ENCODE measurements around the gene CSTB.
"Not testable (repeated sequence)": the region's sequence is repeated elsewhere in the genome, so short reads cannot be mapped to it uniquely, and the experiment has no call there.

Gene CSTB, protein sequence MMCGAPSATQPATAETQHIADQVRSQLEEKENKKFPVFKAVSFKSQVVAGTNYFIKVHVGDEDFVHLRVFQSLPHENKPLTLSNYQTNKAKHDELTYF

DNA sequence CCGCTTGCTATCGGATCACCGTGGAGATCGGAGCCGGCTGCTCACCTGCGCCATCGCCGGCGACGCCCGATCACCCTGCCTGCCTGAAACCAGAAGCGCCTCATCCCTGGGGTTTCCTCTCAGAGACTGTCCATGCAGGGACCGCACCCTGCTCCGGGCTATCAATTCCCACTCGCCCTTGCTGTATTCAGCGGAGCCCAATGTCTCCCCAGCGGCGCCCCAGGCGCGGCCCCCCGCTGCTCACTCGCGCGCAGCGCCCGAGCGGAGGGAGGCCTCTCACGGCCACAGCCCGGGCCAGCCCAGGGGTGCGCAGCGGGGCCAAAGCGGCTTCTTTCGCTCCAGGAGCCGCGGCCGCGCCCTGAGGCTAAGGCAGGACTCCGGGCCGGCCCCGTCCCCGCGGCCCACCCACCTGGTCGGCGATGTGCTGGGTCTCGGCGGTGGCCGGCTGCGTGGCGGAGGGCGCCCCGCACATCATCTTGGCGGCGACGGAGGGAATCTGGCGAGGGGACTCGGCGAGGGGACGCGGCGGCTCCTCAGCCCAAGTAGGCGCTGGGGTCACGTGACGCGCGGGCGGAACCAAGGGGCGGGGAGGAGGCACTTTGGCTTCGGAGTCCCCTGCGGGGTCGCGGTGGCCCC is at the start of gene CSTB:
TSS of gene CSTB (minus strand) at position 514 of the 636 bp plus-strand sequence. CDS start at position 475, 39 bp downstream.
- DNase-seq: peak; percentile 88

GRCh38 chr21:43825242-43825935 is 49.3 kb upstream of the CSTB start:
- no peak for DNase-seq

DNA sequence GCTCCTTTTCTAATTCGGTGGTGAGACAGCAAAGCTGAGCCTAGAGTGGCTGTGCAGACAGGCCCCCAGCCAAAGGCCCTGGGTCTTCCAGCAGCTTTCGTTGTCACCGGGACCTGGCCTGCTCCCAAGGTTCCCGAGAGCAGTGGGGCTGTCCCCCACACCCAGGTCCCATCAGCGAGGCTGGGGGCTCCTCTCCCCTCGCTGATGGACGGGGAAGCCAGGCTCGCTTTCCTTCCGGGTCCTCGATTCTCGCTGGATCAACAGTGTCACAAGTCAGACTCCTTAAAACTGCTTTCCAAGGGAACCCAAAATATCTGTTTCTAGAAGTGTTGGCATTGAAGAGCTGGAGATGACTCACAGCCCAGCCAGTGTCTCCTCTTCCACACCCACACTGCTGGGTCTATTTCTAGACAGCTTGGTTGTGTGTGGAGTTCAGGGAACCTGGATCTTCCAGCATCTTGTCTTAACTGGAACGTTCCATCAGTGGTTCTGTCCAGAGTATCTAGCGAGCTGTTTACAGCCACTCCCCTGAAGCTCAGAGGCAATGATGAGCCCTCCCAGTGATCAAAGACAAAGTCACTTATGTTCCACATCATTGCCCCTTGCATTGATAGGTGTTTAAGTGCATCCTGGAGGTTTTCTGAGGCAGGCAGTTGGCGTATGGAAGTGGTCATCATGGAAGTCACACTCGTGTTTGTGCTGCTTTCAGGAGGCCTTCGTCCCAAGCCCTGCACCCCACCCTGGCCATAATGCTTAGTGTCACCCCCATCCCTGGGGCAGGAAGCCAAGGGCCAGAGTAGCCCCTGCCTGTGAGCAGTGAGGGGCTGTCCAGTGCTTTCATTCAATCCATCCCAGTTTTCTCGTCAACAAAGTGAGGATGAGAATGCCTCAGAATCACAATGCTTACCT is 48.5 kb upstream of the CSTB start:
- DNase-seq: no peak

DNA sequence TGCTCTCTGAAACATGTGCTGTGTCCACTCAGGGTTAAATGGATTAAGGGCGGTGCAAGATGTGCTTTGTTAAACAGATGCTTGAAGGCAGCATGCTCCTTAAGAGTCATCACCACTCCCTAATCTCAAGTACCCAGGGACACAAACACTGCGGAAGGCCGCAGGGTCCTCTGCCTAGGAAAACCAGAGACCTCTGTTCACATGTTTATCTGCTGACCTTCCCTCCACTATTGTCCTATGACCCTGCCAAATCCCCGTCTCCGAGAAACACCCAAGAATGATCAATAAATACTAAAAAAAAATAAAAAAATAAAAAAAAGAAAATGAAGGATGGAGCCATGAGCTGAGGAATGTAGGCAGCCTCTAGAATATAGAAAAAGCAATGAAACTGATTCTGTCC is 46.6 kb upstream of the CSTB start:
- DNase-seq: not testable (repeated sequence)

DNA sequence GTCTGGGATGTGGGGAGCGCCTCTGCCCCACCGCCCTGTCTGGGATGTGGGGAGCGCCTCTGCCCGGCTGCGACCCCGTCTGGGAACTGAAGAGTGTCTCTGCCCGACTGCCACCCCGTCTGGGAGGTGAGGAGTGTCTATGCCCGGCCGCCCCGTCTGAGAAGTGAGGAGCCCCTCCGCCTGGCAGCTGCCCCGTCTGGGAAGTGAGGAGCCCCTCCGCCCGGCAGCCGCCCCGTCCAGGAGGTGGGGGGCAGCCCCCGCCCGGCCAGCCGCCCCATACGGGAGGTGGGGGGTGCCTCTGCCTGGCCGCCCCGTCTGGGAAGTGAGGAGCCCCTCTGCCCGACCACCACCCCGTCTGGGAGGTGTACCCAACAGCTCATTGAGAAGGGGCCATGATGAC is 46.1 kb upstream of the CSTB start:
- DNase-seq: not testable (repeated sequence)

GRCh38 chr21:43820466-43820865 is 44.4 kb upstream of the CSTB start:
- no peak for DNase-seq

- DNase-seq: no peak
Measured at GRCh38 chr21:43819511-43820405, 43.6 kb upstream of the CSTB start.

DNA sequence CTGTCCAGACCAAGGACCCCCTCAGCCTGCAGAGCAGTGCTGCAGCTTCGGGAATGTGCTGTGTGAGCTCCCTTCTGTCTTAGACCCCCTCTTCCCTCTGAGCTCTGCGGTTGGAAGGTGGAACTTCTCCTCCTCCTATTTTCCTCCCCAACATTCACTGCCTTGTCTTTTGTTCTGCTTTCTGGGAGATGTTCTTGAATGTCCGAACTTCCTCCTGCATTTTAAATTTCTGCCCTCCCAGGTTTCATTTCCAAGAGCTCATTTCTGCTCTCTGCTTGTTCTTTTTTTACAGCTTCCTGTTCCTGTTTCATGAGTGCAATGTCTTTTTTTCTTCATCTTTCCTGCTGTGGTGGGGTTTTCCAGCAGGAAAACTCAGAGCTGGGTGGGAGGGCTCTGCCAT is 42.6 kb upstream of the CSTB start:
- DNase-seq: no peak

- DNase-seq: no peak
Measured at GRCh38 chr21:43817157-43818086, 41.3 kb upstream of the CSTB start.

- no peak for DNase-seq
Measured at GRCh38 chr21:43816611-43817071, 40.5 kb upstream of the CSTB start.

DNA sequence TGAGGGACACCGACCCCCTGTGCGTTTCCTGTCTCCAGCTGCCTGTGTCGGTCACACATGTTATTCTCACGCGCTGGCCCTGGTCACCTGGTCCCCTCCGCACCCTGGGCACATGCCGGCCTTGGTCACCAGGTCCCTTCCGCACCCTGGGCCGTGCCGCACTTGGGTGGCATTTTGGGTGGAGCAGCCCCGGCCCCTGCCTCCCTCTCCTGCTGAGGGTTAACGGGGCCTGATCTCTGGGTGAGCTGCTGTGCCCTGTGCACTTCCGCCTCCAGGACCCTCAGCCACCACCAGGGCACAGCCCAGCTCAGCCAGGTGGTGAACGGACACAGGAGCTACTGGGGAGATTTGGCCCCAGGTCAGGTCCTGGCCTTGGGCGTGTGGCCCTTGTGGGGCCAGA is 39.9 kb upstream of the CSTB start:
- DNase-seq: no peak

DNA sequence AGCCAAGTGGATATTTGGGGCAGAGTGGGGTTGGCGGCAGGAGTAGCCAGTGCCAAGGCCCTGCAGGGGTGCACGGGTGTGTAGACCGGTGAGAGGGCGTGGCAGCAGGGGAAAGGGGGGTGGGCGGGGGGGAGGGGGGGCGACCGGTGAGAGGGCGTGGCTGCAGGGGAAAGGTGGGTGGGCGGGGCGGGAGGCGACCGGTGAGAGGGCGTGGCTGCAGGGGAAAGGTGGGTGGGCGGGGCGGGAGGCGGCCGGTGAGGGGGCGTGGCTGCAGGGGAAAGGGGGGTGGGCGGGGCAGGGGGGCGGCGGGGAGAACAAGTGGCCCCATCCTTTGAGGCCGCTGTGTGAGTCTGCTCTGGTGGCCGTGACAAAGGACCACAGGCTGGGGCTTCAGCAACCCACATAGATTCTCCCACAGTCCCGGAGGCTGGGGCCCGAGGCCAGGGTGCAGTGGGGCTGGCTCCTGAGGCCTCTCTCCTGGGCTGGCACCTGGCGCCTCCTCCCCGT is 39.1 kb upstream of the CSTB start:
- DNase-seq: no peak

GRCh38 chr21:43814215-43815106 is 38.4 kb upstream of the CSTB start:
- no peak for DNase-seq

DNA sequence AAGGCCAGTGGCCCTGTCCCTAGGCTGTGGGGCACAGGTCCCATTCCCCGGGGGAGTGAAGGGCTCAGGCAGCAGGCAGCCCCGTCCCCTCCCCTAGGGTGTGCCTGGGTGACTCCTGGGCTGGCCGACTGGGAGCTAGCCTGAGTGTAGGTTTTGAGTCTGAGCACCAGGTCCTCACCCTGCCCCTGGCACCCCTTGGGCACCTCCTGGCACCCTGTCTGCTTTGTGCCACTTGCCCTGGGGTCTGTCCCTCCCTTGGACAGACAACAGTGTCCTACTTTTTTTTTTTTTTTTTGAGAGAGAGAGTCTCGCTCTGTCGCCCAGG is 37.5 kb upstream of the CSTB start:
- no peak for DNase-seq

DNA sequence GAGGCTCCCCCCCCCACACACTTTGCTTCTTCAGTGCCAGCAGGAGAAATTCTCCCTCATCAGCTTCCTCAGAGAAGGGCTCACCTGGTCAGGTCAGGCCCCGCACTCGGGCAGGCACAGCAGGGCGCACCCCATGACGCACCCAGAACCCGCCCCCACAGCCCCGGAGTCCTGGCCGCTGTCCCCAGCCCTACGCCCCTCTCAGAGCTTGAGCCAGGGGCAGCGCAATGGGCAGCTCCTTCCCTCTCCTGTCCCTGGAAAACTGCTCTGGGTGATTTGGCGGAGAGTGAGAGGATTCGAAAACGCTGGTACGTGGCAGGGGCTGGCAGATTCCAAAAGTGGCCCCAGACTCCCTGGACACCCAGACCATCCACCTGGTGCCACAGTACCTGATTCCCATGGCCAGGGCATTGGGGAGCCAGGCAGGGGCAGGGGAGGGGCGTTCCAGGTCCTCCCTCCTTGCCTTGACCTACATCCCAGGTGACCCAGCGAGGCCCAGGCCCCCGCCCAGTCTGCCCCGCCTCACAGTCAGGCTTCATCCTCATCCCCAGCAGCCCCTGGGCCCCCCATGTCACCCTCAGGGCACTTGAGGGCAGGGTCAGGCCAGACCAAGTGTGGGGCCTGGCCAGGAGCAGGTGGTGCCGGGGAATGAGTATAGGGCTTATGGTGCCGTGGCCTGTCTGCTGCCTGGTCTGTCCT is 37.0 kb upstream of the CSTB start:
- DNase-seq: no peak

- DNase-seq: no peak
Measured at GRCh38 chr21:43812139-43812821, 36.2 kb upstream of the CSTB start.

- DNase-seq: no peak
Measured at GRCh38 chr21:43811262-43812105, 35.4 kb upstream of the CSTB start.
